HG03439 (cell line): Measurements from ENCODE around the gene TARDBP.
"Not testable (repeated sequence)": the region's sequence is repeated elsewhere in the genome, so short reads cannot be mapped to it uniquely, and the experiment has no call there.

Experiments used
- ATAC-seq: cut with Tn5 transposase; IDR thresholded peaks from one replicate; pipeline ENCODE4 v1.9.1; 2021; ENCODE audit warnings: mild to moderate bottlenecking, moderate library complexity; ENCODE audit not compliant: unreplicated experiment

TARDBP gene

GRCh38 chr1:11012260-11013159 lies at the start of gene TARDBP:
Gene TARDBP (plus strand): TSS chr1:11012654. CDS start chr1:11013728, 1,074 bp downstream.
- ATAC-seq = peak; percentile 94

GRCh38 chr1:10965546-10966226 lies 46.8 kb upstream of the TARDBP start:
- no peak for ATAC-seq

- no peak for ATAC-seq
Measured at GRCh38 chr1:10967090-10967489, 45.4 kb upstream of the TARDBP start.

- ATAC-seq = no peak
Measured at GRCh38 chr1:10968411-10968826, 44.0 kb upstream of the TARDBP start.

- no peak for ATAC-seq
Measured at GRCh38 chr1:10969267-10969970, 43.0 kb upstream of the TARDBP start.

- no peak for ATAC-seq
Measured at GRCh38 chr1:10969971-10970332, 42.5 kb upstream of the TARDBP start.

GRCh38 chr1:10973552-10973951 lies 38.9 kb upstream of the TARDBP start:
- ATAC-seq = no peak

GRCh38 chr1:10973956-10974881 lies 38.2 kb upstream of the TARDBP start:
- ATAC-seq = no peak

GRCh38 chr1:10975567-10976326 lies 36.7 kb upstream of the TARDBP start:
- ATAC-seq = no peak

GRCh38 chr1:10978719-10979118 lies 33.7 kb upstream of the TARDBP start:
- no peak for ATAC-seq

- no peak for ATAC-seq
Measured at GRCh38 chr1:10979483-10979920, 33.0 kb upstream of the TARDBP start.

GRCh38 chr1:10980094-10980577 lies 32.3 kb upstream of the TARDBP start:
- ATAC-seq = no peak

GRCh38 chr1:10980841-10981727 lies 31.4 kb upstream of the TARDBP start:
- ATAC-seq = no peak

- ATAC-seq = no peak
Measured at GRCh38 chr1:10986525-10986890, 25.9 kb upstream of the TARDBP start.

- no peak for ATAC-seq
Measured at GRCh38 chr1:10987840-10988417, 24.5 kb upstream of the TARDBP start.

GRCh38 chr1:10989095-10989494 lies 23.4 kb upstream of the TARDBP start:
- ATAC-seq = no peak

- not testable (repeated sequence) for ATAC-seq
Measured at GRCh38 chr1:10989920-10990516, 22.4 kb upstream of the TARDBP start.

GRCh38 chr1:10990828-10991227 lies 21.6 kb upstream of the TARDBP start:
- ATAC-seq = no peak
